GM19193 (cell line): ENCODE data around the gene PGC.

Experiments
- POLR2A ChIP-seq: IDR thresholded peaks from 4 replicates; pipeline ENCODE4 v1.6.1; 2011; ENCODE audit not compliant: insufficient read depth, insufficient read length; ENCODE audit errors: extremely low read depth

PGC gene

GRCh38 chr6:41705311-41705995 is 41.7 kb downstream of the PGC start:
- TF ChIP-seq POLR2A, result no peak

GRCh38 chr6:41704656-41705310 is 42.4 kb downstream of the PGC start:
- TF ChIP-seq POLR2A, result peak; percentile 43

- no peak for TF ChIP-seq POLR2A
These were observed 43.2 kb downstream of the PGC start for GRCh38 chr6:41704028-41704427.

- TF ChIP-seq POLR2A, result no peak
These were observed 44.3 kb downstream of the PGC start for GRCh38 chr6:41702771-41703494.

GRCh38 chr6:41702089-41702745 is 45.0 kb downstream of the PGC start:
- peak; percentile 10 for TF ChIP-seq POLR2A

GRCh38 chr6:41700463-41701347 is 46.5 kb downstream of the PGC start:
- TF ChIP-seq POLR2A, result no peak

- TF ChIP-seq POLR2A, result peak; percentile 23
These were observed 48.1 kb downstream of the PGC start for GRCh38 chr6:41699063-41699462.

- TF ChIP-seq POLR2A, result no peak
These were observed 49.1 kb downstream of the PGC start for GRCh38 chr6:41697861-41698781.

GRCh38 chr6:41696788-41697187 is 50.4 kb downstream of the PGC start:
- no peak for TF ChIP-seq POLR2A

GRCh38 chr6:41695825-41696224 is 51.4 kb downstream of the PGC start:
- no peak for TF ChIP-seq POLR2A

GRCh38 chr6:41694815-41695526 is 52.2 kb downstream of the PGC start:
- TF ChIP-seq POLR2A, result no peak

GRCh38 chr6:41693281-41694240 is 53.6 kb downstream of the PGC start:
- TF ChIP-seq POLR2A, result no peak
